Measurements from ENCODE around the gene SFSWAP.

Gene SFSWAP

DNA sequence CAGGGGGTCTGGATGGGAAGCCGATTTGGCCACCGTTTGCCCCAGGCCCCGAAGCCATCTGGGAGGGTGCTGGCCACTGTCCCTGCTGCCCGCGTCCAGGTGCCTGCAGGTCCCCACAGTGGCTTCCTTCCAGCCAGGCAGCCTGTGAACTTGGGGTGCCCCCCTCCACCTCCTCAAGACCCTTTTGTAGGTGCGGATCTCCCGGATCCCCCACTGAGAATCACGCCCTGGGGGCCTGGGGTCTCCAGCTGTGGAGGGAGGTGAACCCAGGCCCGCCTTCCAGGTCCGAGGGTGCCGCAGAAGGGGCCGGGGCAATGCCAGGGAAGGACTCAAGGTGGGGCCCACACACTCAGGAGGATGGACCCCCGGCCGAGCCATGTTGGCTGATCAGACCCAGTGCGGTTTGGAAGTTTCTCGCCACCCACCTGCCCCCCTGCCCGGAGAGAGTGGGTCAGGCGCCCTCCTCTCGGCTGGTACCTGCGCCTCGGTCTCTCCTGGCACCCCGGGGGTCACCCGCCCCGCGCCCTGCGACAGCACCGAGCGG lies 119.0 kb downstream of the SFSWAP start:
- no peak for DNase-seq (ENCODE audit: insufficient read length, low spot score)
- no peak for FAIRE-seq
- TF ChIP-seq POLR2AphosphoS5 (IDR thresholded peaks at IDR 0.05; ENCODE audit: low read depth, low read length) (no peak), PAX5 (IDR thresholded peaks at IDR 0.05; ENCODE audit: insufficient read depth, low read length, severe bottlenecking) (no peak), TAF1 (IDR thresholded peaks at IDR 0.05; ENCODE audit: low read depth, low read length) (no peak), POLR2A (IDR thresholded peaks at IDR 0.05; ENCODE audit: low read depth, low read length) (no peak), POU2F2 (IDR thresholded peaks at IDR 0.05; ENCODE audit: low read depth, low read length) (no peak)

DNA sequence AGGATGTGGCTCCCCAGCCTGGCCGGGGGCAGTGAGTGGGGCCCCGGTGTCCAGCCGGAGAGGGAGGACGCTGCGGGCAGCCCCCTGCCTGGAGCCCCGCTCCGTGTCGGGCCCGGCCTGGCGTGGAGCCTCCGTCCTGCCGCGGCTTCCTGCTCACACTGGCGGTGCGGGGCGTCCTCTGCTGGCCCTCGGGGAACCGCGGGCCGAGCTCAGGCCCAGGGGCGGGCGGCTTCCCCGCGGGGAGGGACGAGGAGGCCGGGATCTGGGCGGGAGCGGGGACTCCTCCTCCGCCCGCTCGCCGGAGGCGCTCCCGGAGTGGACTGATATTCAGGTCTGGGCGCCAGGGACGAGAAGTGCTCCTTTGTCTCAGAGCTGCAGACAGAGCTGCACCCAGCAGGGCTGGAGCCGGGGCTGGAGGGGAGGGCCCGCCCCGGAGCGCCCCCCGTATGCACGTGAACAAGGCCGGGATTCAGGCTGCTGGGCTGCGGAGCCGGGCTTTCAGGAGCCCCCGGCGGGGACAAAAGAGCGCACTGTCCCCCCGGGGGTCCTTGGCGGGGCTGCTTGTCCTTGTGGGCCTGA lies 119.5 kb downstream of the SFSWAP start:
- TF ChIP-seq POU2F2 (IDR thresholded peaks at IDR 0.05; ENCODE audit: low read depth, low read length) (no peak), POLR2A (IDR thresholded peaks at IDR 0.05; ENCODE audit: low read depth, low read length) (no peak), POLR2AphosphoS5 (IDR thresholded peaks at IDR 0.05; ENCODE audit: low read depth, low read length) (no peak)
- FAIRE-seq, result peak; percentile 72
- DNase-seq (ENCODE audit: insufficient read length, low spot score), result no peak

DNA sequence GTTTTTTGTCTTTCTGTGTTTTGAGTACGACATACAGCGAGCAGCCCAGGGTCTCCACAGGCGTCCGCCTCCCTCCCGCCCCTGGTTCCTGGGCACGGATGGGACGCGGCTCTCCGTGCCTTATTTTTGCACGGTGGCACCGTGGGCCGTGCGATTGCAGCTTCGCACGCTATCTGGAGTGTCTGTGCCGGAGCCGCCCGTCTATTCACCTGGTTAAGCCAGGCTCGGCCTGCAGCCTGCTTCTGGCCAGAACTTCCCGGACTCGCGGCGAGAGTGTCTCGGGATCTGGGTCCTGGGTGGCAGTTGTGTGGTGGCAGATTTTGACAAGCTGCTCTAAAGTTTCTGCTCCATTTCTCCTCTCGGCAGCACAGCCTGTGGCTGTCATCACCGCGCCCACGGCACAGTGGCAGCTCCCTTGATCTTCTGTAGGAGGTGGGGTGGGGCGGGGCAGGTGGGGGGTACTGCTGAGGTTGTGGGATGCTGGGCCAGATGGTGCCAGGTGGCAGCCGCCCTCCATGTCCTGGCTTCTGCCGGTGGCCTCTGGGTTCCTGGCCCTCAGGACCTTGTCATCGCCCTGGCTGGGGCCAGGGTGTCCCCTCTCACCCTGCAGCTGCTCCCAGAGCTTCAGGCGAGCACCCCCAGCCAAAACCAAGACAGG lies 120.2 kb downstream of the SFSWAP start:
- TF ChIP-seq SPI1 (IDR thresholded peaks at IDR 0.05; ENCODE audit: low read depth, low read length), result no peak
- TF ChIP-seq POLR2AphosphoS5 (IDR thresholded peaks at IDR 0.05; ENCODE audit: low read depth, low read length), result no peak
- no peak for TF ChIP-seq POLR2A (IDR thresholded peaks at IDR 0.05; ENCODE audit: low read depth, low read length)
- no peak for TF ChIP-seq TAF1 (IDR thresholded peaks at IDR 0.05; ENCODE audit: low read depth, low read length)
- no peak for TF ChIP-seq POU2F2 (IDR thresholded peaks at IDR 0.05; ENCODE audit: low read depth, low read length)
- no peak for TF ChIP-seq PAX5 (IDR thresholded peaks at IDR 0.05; ENCODE audit: insufficient read depth, low read length, severe bottlenecking)
- peak; percentile 58 for FAIRE-seq
- DNase-seq (ENCODE audit: insufficient read length, low spot score), result no peak

DNA sequence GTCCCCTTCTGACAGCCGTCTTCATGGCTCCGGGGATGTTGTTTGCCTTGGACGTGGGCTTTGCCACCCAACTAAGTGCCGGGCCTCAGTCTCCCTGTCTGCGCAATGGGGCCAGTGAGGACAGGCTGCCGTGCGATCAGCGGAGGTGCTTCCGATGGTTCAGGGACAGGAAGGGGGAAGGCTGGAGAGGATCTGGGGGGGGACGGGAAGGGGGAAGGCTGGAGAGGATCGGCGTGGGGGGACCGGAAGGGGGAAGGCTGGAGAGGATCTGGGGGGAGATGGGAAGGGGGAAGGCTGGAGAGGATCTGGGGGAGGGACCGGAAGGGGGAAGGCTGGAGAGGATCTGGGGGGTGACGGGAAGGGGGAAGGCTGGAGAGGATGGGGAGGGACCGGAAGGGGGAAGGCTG lies 120.7 kb downstream of the SFSWAP start:
- no peak for TF ChIP-seq POLR2A (IDR thresholded peaks at IDR 0.05; ENCODE audit: low read depth, low read length)
- TF ChIP-seq POU2F2 (IDR thresholded peaks at IDR 0.05; ENCODE audit: low read depth, low read length), result no peak
- TF ChIP-seq TAF1 (IDR thresholded peaks at IDR 0.05; ENCODE audit: low read depth, low read length), result no peak
- no peak for TF ChIP-seq SPI1 (IDR thresholded peaks at IDR 0.05; ENCODE audit: low read depth, low read length)
- TF ChIP-seq POLR2AphosphoS5 (IDR thresholded peaks at IDR 0.05; ENCODE audit: low read depth, low read length), result no peak
- DNase-seq (ENCODE audit: insufficient read length, low spot score) (no peak), FAIRE-seq (no peak)

DNA sequence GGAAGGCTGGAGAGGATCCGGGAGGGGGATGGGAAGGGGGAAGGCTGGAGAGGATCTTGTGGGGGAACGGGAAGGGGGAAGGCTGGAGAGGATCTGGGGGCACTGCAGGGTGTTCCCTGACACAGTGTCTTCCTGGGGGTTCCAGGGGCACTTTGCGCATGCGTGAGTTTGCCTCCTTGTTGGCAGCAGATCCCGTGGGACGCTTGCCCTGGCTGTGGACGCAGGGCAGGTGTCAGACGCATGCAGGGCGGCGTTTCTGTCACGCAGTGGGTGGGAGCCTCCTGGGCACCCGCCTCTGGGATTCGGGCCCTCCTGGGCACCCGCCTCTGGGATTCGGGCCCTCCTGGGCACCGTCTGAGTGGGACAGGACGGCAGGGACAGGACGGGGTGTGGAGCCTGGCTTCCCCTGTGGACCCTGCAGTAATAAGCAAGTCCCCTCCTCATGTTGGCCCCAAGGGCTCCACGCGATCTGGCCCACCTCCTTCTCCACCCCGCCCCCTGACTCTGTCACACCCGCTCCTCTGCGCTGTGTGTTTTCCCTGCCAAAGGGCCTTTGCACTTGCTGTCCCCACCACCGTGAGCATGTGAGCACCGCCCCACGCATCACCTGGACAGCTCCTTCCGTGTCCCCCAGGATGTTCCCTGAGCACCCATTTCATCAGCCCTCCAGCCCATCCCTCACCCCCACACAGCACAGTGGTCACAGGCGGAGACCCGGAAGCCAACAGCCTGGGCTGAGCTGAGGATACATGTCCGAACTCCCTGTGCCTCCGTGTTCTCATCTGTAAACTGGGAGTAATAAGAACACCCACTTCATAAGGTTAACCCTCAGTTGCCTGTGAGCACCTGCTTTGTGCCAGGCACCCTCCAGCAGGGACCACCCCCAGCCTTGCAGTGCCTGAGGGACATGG lies 121.7 kb downstream of the SFSWAP start:
- TF ChIP-seq TAF1 (IDR thresholded peaks at IDR 0.05; ENCODE audit: low read depth, low read length) (no peak), PAX5 (IDR thresholded peaks at IDR 0.05; ENCODE audit: insufficient read depth, low read length, severe bottlenecking) (no peak), SPI1 (IDR thresholded peaks at IDR 0.05; ENCODE audit: low read depth, low read length) (no peak), POU2F2 (IDR thresholded peaks at IDR 0.05; ENCODE audit: low read depth, low read length) (no peak), POLR2AphosphoS5 (IDR thresholded peaks at IDR 0.05; ENCODE audit: low read depth, low read length) (no peak), POLR2A (IDR thresholded peaks at IDR 0.05; ENCODE audit: low read depth, low read length) (no peak)
- no peak for DNase-seq (ENCODE audit: insufficient read length, low spot score)
- no peak for FAIRE-seq

DNA sequence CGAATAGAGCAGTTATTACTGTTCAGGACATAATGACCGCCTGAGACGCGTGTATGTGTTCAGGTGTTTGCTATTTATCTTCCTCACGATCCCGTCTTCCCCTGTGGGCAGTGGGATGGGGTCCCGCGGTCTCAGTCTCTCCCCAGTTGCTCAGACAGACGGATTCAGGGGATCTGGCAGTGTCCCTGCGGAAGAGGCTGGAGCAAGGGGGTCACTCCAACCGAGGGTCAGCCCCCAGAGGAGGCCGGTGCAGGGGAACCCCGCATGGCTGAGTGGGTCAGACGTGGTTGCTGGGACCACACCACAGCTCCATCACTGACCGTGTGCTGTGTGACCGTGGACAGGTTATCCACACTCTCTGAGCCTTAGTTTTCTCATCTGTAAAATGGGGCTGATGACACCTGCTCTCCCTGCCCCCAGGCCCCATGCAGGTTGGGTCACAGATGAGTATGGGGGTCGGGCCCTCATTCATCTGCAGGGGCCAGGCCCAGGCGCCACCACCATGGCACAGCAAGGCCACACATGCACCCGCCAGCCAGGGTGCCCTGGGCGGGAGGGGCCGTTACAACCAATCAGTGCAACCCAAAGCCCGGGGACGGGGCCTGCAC lies 122.5 kb downstream of the SFSWAP start:
- FAIRE-seq (no peak), DNase-seq (ENCODE audit: insufficient read length, low spot score) (no peak)
- no peak for TF ChIP-seq TAF1 (IDR thresholded peaks at IDR 0.05; ENCODE audit: low read depth, low read length)

DNA sequence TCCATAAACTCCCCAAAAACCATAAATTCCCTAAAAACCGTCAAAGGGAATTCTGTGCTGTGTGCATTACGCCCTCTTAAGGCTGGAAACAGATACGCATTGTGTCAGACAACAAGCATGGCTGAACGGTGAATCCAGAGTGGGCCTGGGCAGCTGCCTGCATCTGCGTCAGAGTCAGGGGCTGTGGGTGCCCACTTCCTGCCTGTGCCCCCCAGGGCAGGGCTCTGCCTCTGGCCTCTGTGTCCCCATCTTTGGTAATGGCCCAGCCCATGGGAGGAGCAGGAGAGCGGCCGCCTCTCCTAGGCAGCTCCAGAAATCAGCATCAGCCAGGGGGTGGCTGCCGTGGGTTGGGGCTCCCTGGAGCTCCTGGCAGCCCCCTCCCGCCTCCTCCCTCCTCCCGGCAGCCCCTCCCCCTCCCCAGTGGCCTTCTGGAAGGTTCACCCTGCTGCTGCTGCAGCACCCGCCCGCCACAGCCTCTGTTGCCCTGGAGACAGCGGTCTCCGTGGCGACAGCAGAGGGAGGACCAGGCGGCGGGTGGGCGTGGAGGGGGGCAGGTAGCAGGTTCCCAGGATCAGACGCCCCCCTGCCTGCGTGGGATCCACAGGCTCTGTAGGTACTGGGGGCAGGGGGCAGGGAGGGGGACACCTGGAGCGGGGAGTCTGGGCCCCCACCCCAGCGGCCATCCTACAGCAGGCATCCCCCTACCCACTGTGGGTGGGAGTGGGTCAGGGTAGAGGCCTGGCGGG lies 123.2 kb downstream of the SFSWAP start:
- no peak for DNase-seq (ENCODE audit: insufficient read length, low spot score)
- no peak for TF ChIP-seq POLR2AphosphoS5 (IDR thresholded peaks at IDR 0.05; ENCODE audit: low read depth, low read length)
- TF ChIP-seq TAF1 (IDR thresholded peaks at IDR 0.05; ENCODE audit: low read depth, low read length), result no peak
- no peak for TF ChIP-seq PAX5 (IDR thresholded peaks at IDR 0.05; ENCODE audit: insufficient read depth, low read length, severe bottlenecking)
- TF ChIP-seq SPI1 (IDR thresholded peaks at IDR 0.05; ENCODE audit: low read depth, low read length), result no peak
- no peak for TF ChIP-seq POLR2A (IDR thresholded peaks at IDR 0.05; ENCODE audit: low read depth, low read length)
- no peak for TF ChIP-seq POU2F2 (IDR thresholded peaks at IDR 0.05; ENCODE audit: low read depth, low read length)
- no peak for FAIRE-seq

DNA sequence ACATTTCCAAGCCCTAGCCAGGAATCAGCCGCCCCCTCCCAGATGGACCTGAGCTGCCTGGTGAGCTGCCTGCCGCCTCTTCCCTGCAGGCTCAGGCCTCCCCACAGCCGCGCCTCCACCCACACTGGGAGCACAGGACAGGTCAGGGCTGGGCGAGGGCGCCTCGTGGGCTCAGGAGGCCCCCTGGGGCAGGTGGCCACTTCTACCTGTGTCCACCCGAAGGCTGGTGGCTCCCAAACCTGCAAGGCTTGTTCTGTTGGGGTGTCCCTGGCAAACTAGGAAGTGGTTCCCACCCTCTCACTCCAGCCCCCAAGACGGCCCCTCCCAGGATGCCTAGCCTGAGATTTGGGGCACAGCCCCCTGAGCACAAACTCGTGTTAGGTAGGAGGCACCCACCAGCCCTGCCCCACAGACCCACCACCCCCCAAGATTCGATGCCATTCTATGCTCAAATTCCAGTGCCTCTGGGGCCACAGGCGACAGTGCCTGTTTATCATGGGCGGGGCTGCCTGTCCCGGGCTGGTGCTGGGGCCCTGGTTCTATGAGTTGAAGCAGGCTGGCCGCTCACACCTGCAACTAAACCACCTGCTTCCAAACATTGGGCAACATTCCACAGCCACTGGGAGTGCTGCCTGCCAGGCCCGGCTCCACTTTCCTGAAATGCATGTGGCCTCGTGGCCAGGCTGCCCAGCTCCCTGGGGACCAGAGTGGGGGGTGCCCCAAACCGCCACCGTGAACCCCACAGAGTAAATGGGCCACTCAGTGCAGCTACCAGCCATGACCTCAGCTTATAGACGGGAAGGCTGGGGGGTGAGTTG lies 124.1 kb downstream of the SFSWAP start:
- FAIRE-seq (no peak), DNase-seq (ENCODE audit: insufficient read length, low spot score) (no peak)
- TF ChIP-seq POU2F2 (IDR thresholded peaks at IDR 0.05; ENCODE audit: low read depth, low read length) (no peak), SPI1 (IDR thresholded peaks at IDR 0.05; ENCODE audit: low read depth, low read length) (no peak), PAX5 (IDR thresholded peaks at IDR 0.05; ENCODE audit: insufficient read depth, low read length, severe bottlenecking) (no peak), POLR2A (IDR thresholded peaks at IDR 0.05; ENCODE audit: low read depth, low read length) (no peak), TAF1 (IDR thresholded peaks at IDR 0.05; ENCODE audit: low read depth, low read length) (no peak), POLR2AphosphoS5 (IDR thresholded peaks at IDR 0.05; ENCODE audit: low read depth, low read length) (no peak)

Measured in GM12891 (cell line).